Astrocyte (in vitro differentiated cells and primary cell): ENCODE data around the gene RASSF3. TPM values are rescaled to one million over a fixed set of nuclear protein-coding genes. Genes with fewer than 3 reads are reported as not detected.

ENCODE experiments used
- DNase-seq: peaks from one replicate; pipeline ENCODE4 v3.0.0-alpha.2; 2010; ENCODE audit warnings: low read depth
- FAIRE-seq: peaks from 2 replicates; lab custom pipeline; 2011; peaks lifted over from hg19 to GRCh38; lab: Jason Lieb, UNC
- H2AFZ ChIP-seq: 2 replicates; pipeline ENCODE4 v1.6.0; 2012; ENCODE audit warnings: low read depth, low read length, inconsistent platforms
- H3K27ac ChIP-seq: 2 replicates; pipeline ENCODE4 v1.5.1; 2011; ENCODE audit warnings: low read depth, low read length, inconsistent platforms
- H3K27me3 ChIP-seq: 2 replicates; pipeline ENCODE4 v1.6.0; 2011; ENCODE audit warnings: low read length, inconsistent platforms; ENCODE audit not compliant: insufficient read depth
- H3K36me3 ChIP-seq: 2 replicates; pipeline ENCODE4 v1.5.1; 2011; ENCODE audit warnings: low read length, inconsistent platforms; ENCODE audit not compliant: insufficient read depth
- H3K4me1 ChIP-seq: 2 replicates; pipeline ENCODE4 v1.5.1; 2011; ENCODE audit warnings: low read length, inconsistent platforms; ENCODE audit not compliant: insufficient read depth
- H3K4me2 ChIP-seq: 2 replicates; pipeline ENCODE4 v1.6.0; 2012; ENCODE audit warnings: low read length, inconsistent platforms
- H3K4me3 ChIP-seq: 2 replicates; pipeline ENCODE4 v1.5.1; 2011; ENCODE audit warnings: low read depth, mild to moderate bottlenecking, low read length, inconsistent platforms; ENCODE audit not compliant: insufficient read depth
- H3K79me2 ChIP-seq: 2 replicates; pipeline ENCODE4 v1.6.0; 2012; ENCODE audit warnings: mild to moderate bottlenecking, low read length, inconsistent platforms; ENCODE audit not compliant: insufficient read depth
- H3K9ac ChIP-seq: 2 replicates; pipeline ENCODE4 v1.6.0; 2012; ENCODE audit warnings: mild to moderate bottlenecking, low read length, inconsistent platforms
- H3K9me3 ChIP-seq: 2 replicates; pipeline ENCODE4 v1.5.1; 2012; ENCODE audit warnings: low read depth, mild to moderate bottlenecking, low read length, inconsistent platforms; ENCODE audit not compliant: insufficient read depth
- H4K20me1 ChIP-seq: 2 replicates; pipeline ENCODE4 v1.6.0; 2012; ENCODE audit warnings: low read length, inconsistent platforms; ENCODE audit not compliant: insufficient read depth
- H3K27ac Mint-ChIP-seq: one replicate; pipeline ENCODE4 v1.8.0; 2021; ENCODE audit warnings: mild to moderate bottlenecking, mixed read lengths; ENCODE audit not compliant: unreplicated experiment
- H3K27me3 Mint-ChIP-seq: one replicate; pipeline ENCODE4 v1.8.0; 2021; ENCODE audit warnings: low read depth, mixed read lengths; ENCODE audit not compliant: unreplicated experiment
- H3K36me3 Mint-ChIP-seq: one replicate; pipeline ENCODE4 v1.8.0; 2021; ENCODE audit warnings: low read depth, mixed read lengths; ENCODE audit not compliant: unreplicated experiment
- H3K4me1 Mint-ChIP-seq: one replicate; pipeline ENCODE4 v1.8.0; 2021; ENCODE audit warnings: low read depth, mixed read lengths; ENCODE audit not compliant: unreplicated experiment
- H3K4me3 Mint-ChIP-seq: one replicate; pipeline ENCODE4 v1.8.0; 2021; ENCODE audit warnings: mild to moderate bottlenecking, moderate library complexity, mixed read lengths; ENCODE audit not compliant: unreplicated experiment
- H3K9me3 Mint-ChIP-seq: one replicate; pipeline ENCODE4 v1.8.0; 2021; ENCODE audit warnings: mild to moderate bottlenecking, mixed read lengths; ENCODE audit not compliant: unreplicated experiment
- EZH2 ChIP-seq: IDR thresholded peaks from 2 replicates; pipeline ENCODE4 v1.6.1; 2012; ENCODE audit warnings: mild to moderate bottlenecking, low read length, inconsistent platforms; ENCODE audit not compliant: insufficient read depth
- total RNA-seq: library from RNA; stranded (reverse); gene quantifications from 2 replicates; pipeline ENCODE4 v1.2.1, GENCODE V29; 2021
- TF ChIP-seq, protein P1 (sequence below): IDR thresholded peaks from 2 replicates; pipeline ENCODE4 v1.5.1; 2011; ENCODE audit warnings: low read depth, mild to moderate bottlenecking, inconsistent platforms, low read length, moderate library complexity; ENCODE audit not compliant: insufficient read depth

Gene RASSF3
- total RNA-seq, 1 donor from 2014 or later, result 18.3 TPM

DNA sequence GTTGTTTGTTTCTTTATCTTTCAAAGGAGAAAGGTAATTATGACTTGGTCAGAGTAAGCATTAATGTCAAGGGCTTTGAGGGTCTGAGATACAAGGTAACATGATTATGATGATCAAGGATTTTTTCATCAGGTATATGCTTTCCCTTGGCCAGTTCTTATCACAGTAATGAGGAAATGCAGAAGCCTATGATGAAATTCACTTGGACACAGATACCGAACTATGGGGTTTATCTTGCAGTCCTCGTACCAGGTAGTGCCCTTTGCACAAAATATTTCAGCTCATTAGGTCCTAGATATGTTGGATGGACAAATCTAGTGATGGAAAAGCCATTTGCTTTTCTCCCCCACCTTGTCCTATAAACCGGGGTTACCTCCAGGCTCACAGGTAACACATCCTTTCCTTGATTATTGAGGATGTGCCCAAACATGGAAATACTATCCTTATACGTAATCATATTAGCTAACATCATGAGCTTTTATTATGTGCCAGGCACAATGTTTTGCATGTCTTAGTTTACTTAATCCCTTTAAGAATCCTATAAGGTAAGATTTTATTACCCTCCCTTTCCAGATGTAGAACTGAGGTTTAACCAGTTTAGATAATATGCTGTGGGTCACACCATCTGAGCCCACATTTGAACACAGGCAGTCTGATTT lies 7.0 kb upstream of the RASSF3 start:
- no peaks in the 10 kb centered on the region for H3K4me1 ChIP-seq
- H3K4me2 ChIP-seq, result no peak overlapping the region
- no peak overlapping the region for H3K4me3 ChIP-seq
- H4K20me1 ChIP-seq, result no peaks in the 10 kb centered on the region
- DNase-seq, result no peak
- no peak overlapping the region for H3K9ac ChIP-seq
- H3K27me3 Mint-ChIP-seq, result peaks cover 4% of the 10 kb centered on the region
- no peak overlapping the region for H3K4me3 Mint-ChIP-seq
- no peaks in the 10 kb centered on the region for H3K36me3 ChIP-seq
- no peaks in the 10 kb centered on the region for H3K27me3 ChIP-seq
- TF ChIP-seq, protein P1, sequence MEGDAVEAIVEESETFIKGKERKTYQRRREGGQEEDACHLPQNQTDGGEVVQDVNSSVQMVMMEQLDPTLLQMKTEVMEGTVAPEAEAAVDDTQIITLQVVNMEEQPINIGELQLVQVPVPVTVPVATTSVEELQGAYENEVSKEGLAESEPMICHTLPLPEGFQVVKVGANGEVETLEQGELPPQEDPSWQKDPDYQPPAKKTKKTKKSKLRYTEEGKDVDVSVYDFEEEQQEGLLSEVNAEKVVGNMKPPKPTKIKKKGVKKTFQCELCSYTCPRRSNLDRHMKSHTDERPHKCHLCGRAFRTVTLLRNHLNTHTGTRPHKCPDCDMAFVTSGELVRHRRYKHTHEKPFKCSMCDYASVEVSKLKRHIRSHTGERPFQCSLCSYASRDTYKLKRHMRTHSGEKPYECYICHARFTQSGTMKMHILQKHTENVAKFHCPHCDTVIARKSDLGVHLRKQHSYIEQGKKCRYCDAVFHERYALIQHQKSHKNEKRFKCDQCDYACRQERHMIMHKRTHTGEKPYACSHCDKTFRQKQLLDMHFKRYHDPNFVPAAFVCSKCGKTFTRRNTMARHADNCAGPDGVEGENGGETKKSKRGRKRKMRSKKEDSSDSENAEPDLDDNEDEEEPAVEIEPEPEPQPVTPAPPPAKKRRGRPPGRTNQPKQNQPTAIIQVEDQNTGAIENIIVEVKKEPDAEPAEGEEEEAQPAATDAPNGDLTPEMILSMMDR, result no peak
- TF ChIP-seq EZH2, result no peak
- no peaks in the 10 kb centered on the region for H3K79me2 ChIP-seq
- no peak overlapping the region for H3K27ac Mint-ChIP-seq
- H3K9me3 Mint-ChIP-seq, result no peaks in the 10 kb centered on the region
- H3K27ac ChIP-seq, result no peak overlapping the region
- H2AFZ ChIP-seq, result no peak overlapping the region
- no peaks in the 10 kb centered on the region for H3K9me3 ChIP-seq
- peak; percentile 17 for FAIRE-seq
- no peaks in the 10 kb centered on the region for H3K4me1 Mint-ChIP-seq
- H3K36me3 Mint-ChIP-seq, result no peaks in the 10 kb centered on the region

- Histone ChIP-seq H3K4me3 (peak overlapping the region; percentile 70), H3K36me3 (no peaks in the 10 kb centered on the region), H3K27me3 (no peaks in the 10 kb centered on the region), H2AFZ (peak overlapping the region; percentile 94), H4K20me1 (peaks cover 18% of the 10 kb centered on the region), H3K9me3 (no peaks in the 10 kb centered on the region), H3K9ac (peak overlapping the region; percentile 73), H3K79me2 (peaks cover 31% of the 10 kb centered on the region), H3K27ac (peak overlapping the region; percentile 5), H3K4me1 (peaks cover 12% of the 10 kb centered on the region), H3K4me2 (peak overlapping the region; percentile 94)
- FAIRE-seq (no peak), DNase-seq (peak; percentile 52)
- H3K9me3 Mint-ChIP-seq, result no peaks in the 10 kb centered on the region
- peak overlapping the region; percentile 90 for H3K4me3 Mint-ChIP-seq
- H3K27me3 Mint-ChIP-seq, result peaks cover 2% of the 10 kb centered on the region
- no peak for TF ChIP-seq EZH2
- TF ChIP-seq, protein P1, result no peak
- H3K36me3 Mint-ChIP-seq, result no peaks in the 10 kb centered on the region
- H3K4me1 Mint-ChIP-seq, result peaks cover 6% of the 10 kb centered on the region
- H3K27ac Mint-ChIP-seq, result peak overlapping the region; percentile 78
Observed at GRCh38 chr12:64608901-64609535, 1.3 kb upstream of the RASSF3 start.
